Heart left ventricle (tissue), 16 donors: Measurements from ENCODE around the gene EHMT2. TPM values are rescaled to one million over a fixed set of nuclear protein-coding genes. Genes with fewer than 3 reads are reported as not detected.
A peak's percentile ranks its signal among the peaks of the same experiment; 100 is the strongest.

Experiments used
- ATAC-seq, 4 donors: fragments of 200-7000 bp; cut with Tn5 transposase; one replicate each; pipeline ENCODE4 v1.9.1; 2020 to 2022; ENCODE audit warnings: moderate library complexity in 4 of 4, mild to moderate bottlenecking in 3 of 4, moderate number of reproducible peaks in 1 of 4
- DNase-seq, 5 donors: peaks; one replicate each; pipeline ENCODE4 v3.0.0-alpha.2; 2020
- H3K27ac ChIP-seq, 12 donors: fragments of 200-600 bp; sonication (generic) in 4 of 12; one replicate each; pipeline versions ENCODE4 v1.5.0 to v1.8.0; 2016 to 2022; ENCODE audit warnings: mild to moderate bottlenecking in 2 of 12
- H3K27me3 ChIP-seq, 9 donors: fragments of 200-600 bp; sonication (generic) in 2 of 9; one replicate each; pipeline versions ENCODE4 v1.5.1 to v1.8.0; 2016 to 2022; ENCODE audit warnings: mild to moderate bottlenecking in 3 of 9
- H3K36me3 ChIP-seq, 9 donors: fragments of 200-600 bp; sonication (generic) in 2 of 9; one replicate each; pipeline versions ENCODE4 v1.5.0 to v1.8.0; 2018 to 2022; ENCODE audit warnings: mild to moderate bottlenecking in 2 of 9
- H3K4me1 ChIP-seq, 12 donors: fragments of 200-600 bp; sonication (generic) in 4 of 12; one replicate each; pipeline versions ENCODE4 v1.5.0 to v1.8.0; 2016 to 2022; ENCODE audit warnings: mild to moderate bottlenecking in 3 of 12
- H3K4me3 ChIP-seq, 12 donors: fragments of 200-600 bp; sonication (generic) in 4 of 12; one replicate each; pipeline versions ENCODE4 v1.5.0 to v1.8.0; 2017 to 2022; ENCODE audit warnings: mild to moderate bottlenecking in 9 of 12, moderate library complexity in 4 of 12
- H3K9me3 ChIP-seq, 12 donors: fragments of 200-600 bp; sonication (generic) in 4 of 12; one replicate each; pipeline versions ENCODE4 v1.5.0 to v1.8.0; 2016 to 2022; ENCODE audit warnings: mild to moderate bottlenecking in 1 of 12
- CTCF ChIP-seq, 12 donors: fragments of 200-600 bp; sonication (generic) in 4 of 12; IDR thresholded peaks; one replicate each; pipeline versions ENCODE4 v1.5.0 to v1.8.0; 2018 to 2022; ENCODE audit warnings: antibody characterized with exemption in 12 of 12, mild to moderate bottlenecking in 5 of 12
- POLR2A ChIP-seq, 2 donors: fragments of 450-650 bp; IDR thresholded peaks; one replicate each; pipeline ENCODE4 v1.6.1; 2017; ENCODE audit warnings: antibody characterized with exemption in 2 of 2, mild to moderate bottlenecking in 2 of 2, moderate library complexity in 2 of 2
- WGBS, 4 donors: extraction: QIAGEN DNeasy Blood & Tissue Kit in 2 of 4; methylation state at CpG; one replicate each; pipeline versions ENCODE4 v1.1.5 to v1.1.7; 2013 to 2018; 5-methylcytosine and 5-hydroxymethylcytosine counted together
- intact Hi-C, 10 donors: fragments of 100-400 bp; cut with DNase I; formaldehyde crosslinking; loops; one replicate each; pipeline versions ENCODE4 v1.11.1 to v1.14.2; 2022
- polyA plus RNA-seq, 2 donors: library from polyadenylated mRNA; stranded (reverse); fragments of 200-250 nt; gene quantifications; one replicate each; pipeline ENCODE4 v1.2.3, GENCODE V29; 2013
- total RNA-seq, 9 donors: library from RNA; depleted of rRNA in 2 of 9; stranded (reverse); fragments of >200 nt in 2 of 9; fragmentation: NEBNext Ultra II Directional in 3 of 9; extraction: Animal tissue kit (Norgen Biotek cat#: 25700) in 3 of 9; gene quantifications; one replicate each; pipeline versions ENCODE4 v1.1.0 to v1.2.4, GENCODE V29; 2016 to 2023
- donor health status: ischemic (EF 13 %, LVEDD 7.1; RV severe dilation, severe dysfunction).
- donor health status: healthy with polysubstance abuse.
- donor health status: DM: no; HTN: yes; CAD: no.
- donor health status: DM: no; HTN: no; CAD: no.
- donor health status: ischemic (EF 25% LVEDD 6.9; RV normal size, moderate dysfunction).
- donor health status: ischemic (EF 25% LVEDD 5.7; RV mildly dilated, moderate dysfunction).
- donor health status: healthy.
- donor health status: DM: yes; HTN: yes; CAD: no.
- donor health status: ischemic (EF 35%, LVEDD 5.7; RV mildly dilated, moderate dysfunction).
- donor health status: nonischemic (EF 11% LVEDD 7.7; RV severe dilation, severe dysfunction).
- donor health status: DM: yes; HTN: yes; CAD: no.
- donor health status: PGD.
- donor health status: ischemic (EF 29% LVEDD 5.4; RV normal size, mild dysfunction).
- donor health status: nonischemic (EF 23%, LVEDD 6.1; RV moderate dilation, normal function).

Gene EHMT2
- total and polyA plus RNA-seq, 11 donors, result 9.0 to 22.1 (median 14.8) TPM

- peak in 3 of 4 donors; percentile 21 to 48 (median 30) for ATAC-seq
- TF ChIP-seq POLR2A (IDR thresholded peaks at IDR 0.05) (no peak), CTCF (IDR thresholded peaks at IDR 0.05) (no peak)
- Histone ChIP-seq H3K4me1 (peaks cover 0 to 44% (median 23%) of the 10 kb centered on the region in 12 donors), H3K36me3 (peaks cover 0 to 26% (median 21%) of the 10 kb centered on the region in 9 donors), H3K27me3 (no peaks in the 10 kb centered on the region), H3K9me3 (no peaks in the 10 kb centered on the region), H3K27ac (peak overlapping the region; percentile 28 to 89 (median 82)), H3K4me3 (peak overlapping the region; percentile 70 to 99 (median 82))
- 11 to 16% (median 14%) methylated on average over 8 of the region's 8 CpGs for WGBS, 4 donors
- intact Hi-C loops, result loop anchor here in 4 of 10 donors (5.0 kb wide), 3 partner anchors 54 to 61 kb away; partner anchors contain the start of genes NELFE (in 2 of the 4) and SKIC2 (in 2 of the 4)
- DNase-seq, result no peak
These were observed 999 bp upstream of the EHMT2 start for GRCh38 chr6:31898383-31899011.

- DNase-seq (no peak), ATAC-seq (no peak)
- H3K36me3 ChIP-seq, result peaks cover 0 to 40% (median 36%) of the 10 kb centered on the region in 9 donors
- H3K4me3 ChIP-seq, result peak overlapping the region; percentile 70 to 99 (median 82)
- intact Hi-C loops, result loop anchor here in 4 of 10 donors (5.0 kb wide), 3 partner anchors 55 to 60 kb away; partner anchors contain the start of genes NELFE (in 2 of the 4) and SKIC2 (in 2 of the 4)
- no peak for TF ChIP-seq CTCF (IDR thresholded peaks at IDR 0.05)
- TF ChIP-seq POLR2A (IDR thresholded peaks at IDR 0.05), result no peak
- peaks cover 0 to 35% (median 17%) of the 10 kb centered on the region in 12 donors for H3K4me1 ChIP-seq
- H3K9me3 ChIP-seq, result no peaks in the 10 kb centered on the region
- H3K27ac ChIP-seq, result peak overlapping the region in 11 of 12 donors; percentile 48 to 89 (median 82)
- 2 to 7% (median 4%) methylated on average over 9 to 62 of the region's 62 CpGs for WGBS, 4 donors
- no peaks in the 10 kb centered on the region for H3K27me3 ChIP-seq
These were observed 464 bp downstream of the EHMT2 start for GRCh38 chr6:31896856-31897611.

GRCh38 chr6:31896493-31896855 is 1.0 kb downstream of the EHMT2 start:
- Histone ChIP-seq H3K27me3 (no peaks in the 10 kb centered on the region), H3K9me3 (no peaks in the 10 kb centered on the region), H3K27ac (peak overlapping the region in 10 of 12 donors; percentile 48 to 89 (median 80)), H3K4me1 (peaks cover 0 to 35% (median 17%) of the 10 kb centered on the region in 12 donors), H3K36me3 (peaks cover 0 to 46% (median 41%) of the 10 kb centered on the region in 9 donors), H3K4me3 (peak overlapping the region in 10 of 12 donors; percentile 70 to 99 (median 78))
- ATAC-seq, result no peak
- 46 to 57% (median 50%) methylated on average over 4 of the region's 4 CpGs for WGBS, 4 donors
- intact Hi-C loops, result loop anchor here in 4 of 10 donors (5.0 kb wide), 3 partner anchors 56 to 61 kb away; partner anchors contain the start of genes NELFE (in 2 of the 4) and SKIC2 (in 2 of the 4)
- TF ChIP-seq POLR2A (IDR thresholded peaks at IDR 0.05) (no peak), CTCF (IDR thresholded peaks at IDR 0.05) (no peak)
- DNase-seq, result no peak

- H3K36me3 ChIP-seq, result peaks cover 0 to 78% (median 74%) of the 10 kb centered on the region in 9 donors
- peaks cover 0 to 9% (median 6%) of the 10 kb centered on the region in 12 donors for H3K4me1 ChIP-seq
- DNase-seq (no peak), ATAC-seq (no peak)
- no peaks in the 10 kb centered on the region for H3K9me3 ChIP-seq
- no peak for TF ChIP-seq CTCF (IDR thresholded peaks at IDR 0.05)
- no peak for TF ChIP-seq POLR2A (IDR thresholded peaks at IDR 0.05)
- H3K27me3 ChIP-seq, result no peaks in the 10 kb centered on the region
- intact Hi-C loops, result no loop called here
- no peak overlapping the region for H3K27ac ChIP-seq
- H3K4me3 ChIP-seq, result no peak overlapping the region
- 83 to 90% (median 87%) methylated on average over 2 to 6 of the region's 6 CpGs for WGBS, 4 donors
These were observed 4.7 kb downstream of the EHMT2 start for GRCh38 chr6:31892821-31893220.
